Hematopoietic multipotent progenitor cell treated with erythropoietin and hydrocortisone succinate and interleukin-3 and kit ligand, for 8 days (in vitro differentiated cells): ENCODE data around the gene RASGRF2.
A peak's percentile ranks its signal among the peaks of the same experiment; 100 is the strongest.

ENCODE experiments used
- DNase-seq: peaks from one replicate; pipeline ENCODE4 v3.0.0-alpha.2; 2015

The RASGRF2 gene

DNA sequence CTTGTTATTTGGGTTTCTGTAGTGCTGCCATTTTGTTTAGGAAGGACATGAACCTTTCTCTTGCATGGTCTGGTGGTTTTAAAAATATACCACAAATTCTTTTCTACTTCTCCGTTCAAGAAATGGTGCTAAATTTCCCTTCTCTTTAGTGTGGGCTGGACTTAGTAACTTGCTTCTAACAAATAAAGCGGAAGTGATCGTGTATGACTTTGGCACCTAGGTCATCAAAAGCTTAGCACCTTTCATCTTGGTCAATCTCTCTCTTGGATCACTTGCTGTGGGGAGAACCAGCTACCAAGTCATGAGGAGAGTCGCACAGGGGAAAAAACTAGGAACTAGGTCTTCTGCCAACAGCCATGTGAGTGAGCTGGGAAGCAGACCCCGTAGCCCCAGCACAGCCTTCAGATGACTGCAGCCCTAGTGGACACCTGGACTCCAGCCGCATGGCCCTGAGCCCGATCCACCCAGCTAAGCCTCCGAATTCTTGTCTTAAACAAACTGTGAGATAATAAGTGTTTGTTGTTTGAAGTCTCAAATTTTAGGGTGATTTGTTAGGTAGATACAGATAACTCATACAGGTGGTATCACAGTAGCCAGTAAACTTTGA lies 185.3 kb downstream of the RASGRF2 start:
- DNase-seq = no peak

DNA sequence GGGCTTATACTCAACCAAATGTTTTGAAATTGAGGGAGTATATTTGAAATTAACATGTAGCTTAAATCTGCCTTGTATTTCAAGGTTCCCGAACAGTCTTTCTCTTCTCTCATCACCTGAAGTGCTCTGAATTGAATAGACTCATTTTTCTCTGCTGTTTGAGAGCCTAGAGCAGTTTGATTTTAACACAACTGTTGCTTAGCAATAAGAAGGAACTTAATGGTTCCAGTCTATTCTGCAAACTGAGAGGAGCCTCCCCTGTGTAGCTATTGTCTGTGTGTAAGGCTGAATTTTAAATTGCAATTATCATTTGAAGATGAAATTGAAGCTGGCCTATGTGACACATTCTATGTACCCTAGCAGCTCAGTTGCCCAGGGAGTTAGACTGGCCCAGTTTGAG lies 185.9 kb downstream of the RASGRF2 start:
- no peak for DNase-seq

DNA sequence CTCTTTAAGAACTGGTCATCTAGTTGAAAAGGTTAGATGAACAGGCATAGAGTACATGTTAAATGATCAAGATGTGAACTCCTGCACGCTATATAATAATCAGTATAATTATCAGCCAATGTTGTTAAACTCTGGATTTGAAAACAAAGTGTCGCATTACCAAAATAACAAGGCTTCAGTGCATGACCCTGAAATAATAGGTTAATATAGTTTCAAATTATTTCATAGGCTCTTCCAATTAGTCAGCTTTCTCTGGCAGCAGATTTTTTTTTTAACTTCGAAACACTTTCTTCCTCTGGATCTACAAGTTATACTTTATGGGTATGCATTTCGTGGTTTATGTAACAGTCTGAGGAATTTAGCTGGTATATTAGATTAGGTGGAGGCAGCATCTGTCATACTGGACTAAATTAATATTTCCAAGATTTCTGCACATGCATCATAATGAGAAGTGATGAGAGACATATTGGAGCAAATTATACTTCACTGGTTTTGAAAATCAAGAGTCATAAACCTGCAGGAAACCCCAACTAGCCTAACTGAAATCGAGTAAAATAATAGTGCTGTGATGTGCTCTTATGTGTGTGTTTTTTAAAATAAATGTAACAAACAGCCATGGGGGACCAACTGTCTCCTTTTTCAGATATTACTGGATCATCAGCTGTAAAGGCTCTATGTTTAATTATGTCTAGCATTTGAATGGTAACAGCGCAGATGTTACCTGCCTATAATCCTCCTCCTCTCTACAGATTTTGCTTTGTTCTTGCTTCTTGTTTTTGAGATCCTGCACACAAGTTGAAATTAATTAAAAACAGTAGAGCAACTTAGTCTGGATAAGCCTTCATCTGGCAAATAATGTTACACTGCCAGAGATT lies 187.1 kb downstream of the RASGRF2 start:
- no peak for DNase-seq

DNA sequence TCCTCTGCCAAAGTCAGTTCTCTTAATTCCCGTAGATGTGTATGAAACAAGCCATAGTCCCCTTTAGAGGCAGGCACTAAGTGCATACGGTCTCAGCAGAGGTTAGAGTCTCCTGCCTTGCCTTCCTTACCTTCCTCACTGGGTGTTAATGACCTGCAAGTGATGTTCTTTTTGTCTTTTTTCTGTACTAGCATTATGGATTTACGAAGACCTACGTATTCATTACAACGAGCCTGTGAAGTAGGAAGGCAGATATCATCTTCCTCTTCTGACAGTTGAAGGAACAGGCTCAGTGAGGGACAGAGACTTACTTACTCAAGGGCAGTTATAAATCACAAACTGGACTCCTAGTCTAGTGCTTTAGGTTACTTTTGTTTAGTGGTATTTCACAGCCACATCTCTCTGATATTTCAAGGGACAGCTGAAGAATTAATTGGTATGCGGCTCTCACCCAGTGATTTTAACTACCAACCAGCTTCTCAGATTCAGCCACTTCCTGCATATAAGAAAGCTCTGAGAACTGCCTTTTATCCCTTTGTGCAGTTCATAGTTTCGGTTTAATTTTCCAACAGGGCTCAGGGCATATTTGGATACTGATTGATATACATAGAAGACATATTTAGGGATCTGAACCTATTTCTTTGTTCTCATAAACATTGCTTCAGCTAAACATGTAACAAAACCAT lies 187.9 kb downstream of the RASGRF2 start:
- no peak for DNase-seq

DNA sequence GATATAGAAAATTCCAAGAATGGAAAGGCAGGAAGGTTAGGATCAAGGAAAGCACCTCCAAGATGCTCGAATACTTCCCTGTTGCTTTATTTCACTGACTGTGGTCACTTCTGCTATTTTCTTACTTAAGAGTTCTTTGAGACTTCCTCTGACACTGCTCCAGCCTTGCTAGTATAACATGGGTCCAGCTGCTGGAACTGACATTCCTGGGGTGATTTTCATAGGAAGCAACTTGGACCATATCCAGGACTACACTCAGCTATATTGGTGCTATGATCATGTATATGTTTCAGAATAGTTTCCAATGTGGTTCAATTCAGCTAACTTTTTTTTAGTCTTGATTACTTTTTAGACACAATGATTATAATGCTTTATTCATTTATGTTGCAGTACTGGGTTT lies 191.4 kb downstream of the RASGRF2 start:
- DNase-seq = no peak

DNA sequence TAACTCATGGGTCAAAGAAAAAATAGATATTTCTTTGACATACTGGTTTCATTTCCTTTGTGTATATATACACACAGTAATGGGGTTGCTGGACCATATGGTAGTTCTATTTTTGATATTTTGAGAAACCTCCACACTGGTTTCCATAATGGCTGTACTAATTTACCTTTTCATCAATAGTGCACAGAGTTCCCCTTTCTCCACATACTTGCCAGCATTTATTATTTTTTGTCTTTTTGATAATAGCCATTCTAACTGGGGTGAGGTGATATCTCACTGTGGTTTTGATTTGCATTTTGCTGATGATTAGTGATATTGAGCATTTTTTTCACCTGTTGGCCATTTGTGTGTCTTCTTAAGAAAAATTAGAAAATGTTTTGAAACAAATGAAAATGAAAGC lies 194.6 kb downstream of the RASGRF2 start:
- DNase-seq = no peak

DNA sequence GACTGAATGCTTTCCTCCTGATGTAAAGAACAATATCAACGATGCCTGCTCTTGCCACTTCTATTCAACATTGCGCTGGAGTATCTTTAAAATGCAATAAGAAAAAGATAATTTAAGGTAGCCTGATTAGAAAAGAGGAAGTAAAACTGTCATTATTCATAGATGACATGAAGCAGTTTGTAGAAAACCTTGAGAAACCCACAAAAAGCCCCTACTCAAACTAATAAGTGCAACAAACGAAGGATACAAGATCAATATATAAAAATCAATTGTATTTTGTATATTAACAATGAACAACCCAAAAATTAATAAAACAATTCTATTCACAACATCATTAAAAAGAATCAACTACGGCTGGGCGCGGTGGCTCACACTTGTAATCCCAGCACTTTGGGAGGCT lies 196.6 kb downstream of the RASGRF2 start:
- DNase-seq = no peak

DNA sequence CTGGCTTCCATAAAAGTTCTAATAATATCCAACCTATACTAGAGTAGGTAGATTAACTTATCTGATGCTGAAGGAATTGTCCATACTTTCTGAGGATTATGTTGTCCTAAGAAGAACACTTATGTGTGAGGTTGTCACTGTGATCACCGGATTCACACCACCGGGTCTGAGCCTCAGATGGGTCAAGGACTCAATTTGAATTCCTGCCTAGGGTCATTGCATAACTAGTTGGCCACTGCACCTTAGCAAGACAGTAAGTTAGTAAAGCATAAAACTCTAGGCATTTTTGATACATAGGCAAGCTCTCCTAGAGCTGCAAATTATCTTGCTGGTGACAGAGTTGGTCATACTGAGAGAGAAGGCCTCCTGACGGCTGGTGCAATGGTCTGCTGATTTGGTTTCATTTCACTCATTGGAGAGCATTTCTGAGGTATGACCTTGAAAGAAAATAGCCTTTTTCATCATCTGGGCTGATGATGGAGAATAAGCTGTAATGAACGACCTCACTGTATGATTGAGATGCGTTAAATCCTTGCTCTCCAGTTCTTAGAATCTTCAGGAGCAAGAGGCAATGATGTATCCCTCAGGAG lies 200.9 kb downstream of the RASGRF2 start:
- DNase-seq = no peak

DNA sequence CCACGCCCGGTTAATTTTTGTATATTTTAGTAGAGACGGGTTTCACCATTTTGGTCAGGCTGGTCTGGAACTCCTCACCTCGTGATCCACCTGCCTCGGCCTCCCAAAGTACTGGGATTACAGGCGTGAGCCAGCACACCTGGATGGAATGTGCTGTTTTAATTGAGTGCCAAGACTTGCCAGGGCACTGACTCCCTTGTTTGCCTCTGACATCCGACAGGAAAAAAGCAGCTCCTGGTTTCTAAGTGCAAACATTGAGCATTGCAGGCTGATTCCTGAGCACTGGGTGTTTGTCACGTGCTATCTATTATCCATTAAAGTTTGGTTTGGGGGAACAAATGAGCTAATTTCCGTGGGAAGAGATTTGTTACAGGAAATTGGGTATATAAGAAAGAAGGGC lies 202.3 kb downstream of the RASGRF2 start:
- no peak for DNase-seq

DNA sequence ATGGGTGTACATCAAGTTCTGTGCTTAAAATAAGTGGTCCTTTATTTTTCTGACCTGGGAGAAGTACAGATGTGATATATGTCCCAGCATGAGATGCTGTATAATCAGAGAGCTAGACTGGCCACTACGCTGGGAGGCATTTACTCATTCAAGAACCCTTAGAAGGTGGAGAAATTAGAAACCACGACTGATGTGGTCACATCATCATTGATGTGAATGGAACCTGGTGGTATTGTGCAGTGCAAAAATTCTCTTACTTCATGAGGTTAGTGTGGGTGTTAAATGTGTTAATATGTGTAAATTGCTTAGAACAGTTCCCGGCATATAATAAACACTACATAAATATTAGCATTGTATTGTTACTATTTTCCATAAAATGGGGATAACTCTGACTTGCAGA lies 203.5 kb downstream of the RASGRF2 start:
- DNase-seq = no peak

DNA sequence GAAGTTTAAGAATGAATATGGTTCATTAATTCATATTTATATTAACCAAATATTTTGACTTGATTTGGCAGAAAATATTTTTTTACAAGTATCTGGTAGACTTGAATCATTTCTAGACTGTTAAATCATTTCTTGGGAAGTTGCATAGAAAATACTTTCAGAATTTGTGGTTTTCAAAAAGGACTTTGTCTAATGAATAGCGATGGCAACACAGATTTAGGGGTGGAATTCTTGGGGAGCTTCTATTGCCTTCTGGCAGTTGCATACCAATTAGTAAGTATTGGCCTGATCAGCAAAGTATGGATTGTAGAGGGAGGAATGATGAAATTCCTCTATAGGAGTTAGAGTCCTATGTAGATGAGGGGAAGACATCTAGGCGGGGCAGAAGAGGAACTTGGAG lies 204.3 kb downstream of the RASGRF2 start:
- no peak for DNase-seq

DNA sequence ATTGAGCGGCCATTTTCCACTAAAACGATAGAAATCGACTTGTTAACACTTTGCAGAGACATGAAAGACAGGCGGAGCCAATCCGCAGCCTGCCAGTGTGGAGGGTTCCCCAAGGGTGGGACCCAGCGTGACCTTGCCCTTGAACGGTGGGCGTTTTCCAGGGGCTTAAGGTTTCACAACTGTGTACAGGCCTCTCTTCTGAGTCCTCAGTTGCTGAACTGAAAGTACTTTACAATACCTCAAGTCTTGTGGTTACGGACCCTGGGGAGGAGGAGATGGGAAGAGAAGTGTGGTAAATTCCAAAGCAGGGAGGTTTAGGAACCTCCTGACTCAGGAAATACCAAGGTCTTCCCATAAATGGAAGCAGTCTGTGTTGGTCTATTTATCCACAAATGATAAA lies 204.8 kb downstream of the RASGRF2 start:
- no peak for DNase-seq

DNA sequence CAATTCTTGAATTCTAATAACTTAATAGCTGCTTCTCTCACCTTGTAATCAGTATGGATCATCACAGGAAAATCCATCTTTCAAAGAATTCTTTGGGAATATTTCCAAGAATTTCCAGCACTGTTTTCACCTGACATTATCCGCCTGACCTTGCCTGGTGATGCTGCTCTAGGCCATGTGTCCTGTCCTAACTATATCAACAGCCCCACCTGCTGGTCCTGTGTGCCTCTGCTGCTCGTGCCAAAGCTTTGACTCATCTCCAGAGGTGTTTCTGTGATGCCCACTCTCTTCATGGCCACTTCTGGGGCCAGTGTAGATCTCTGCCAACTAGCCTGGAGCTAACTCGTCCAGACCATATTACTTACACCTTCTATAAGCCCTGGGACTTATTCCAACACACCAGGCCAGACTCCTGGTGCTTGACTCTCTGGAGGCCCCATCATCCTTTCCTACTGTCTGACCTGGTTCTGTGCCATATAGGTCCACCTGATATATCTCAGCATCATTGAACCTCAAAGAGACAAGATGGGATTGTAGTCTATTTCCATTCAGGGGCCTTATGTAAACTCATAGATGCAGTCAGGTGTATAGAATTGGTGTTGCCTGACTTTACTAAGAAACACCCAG lies 205.4 kb downstream of the RASGRF2 start:
- DNase-seq = peak; percentile 60

DNA sequence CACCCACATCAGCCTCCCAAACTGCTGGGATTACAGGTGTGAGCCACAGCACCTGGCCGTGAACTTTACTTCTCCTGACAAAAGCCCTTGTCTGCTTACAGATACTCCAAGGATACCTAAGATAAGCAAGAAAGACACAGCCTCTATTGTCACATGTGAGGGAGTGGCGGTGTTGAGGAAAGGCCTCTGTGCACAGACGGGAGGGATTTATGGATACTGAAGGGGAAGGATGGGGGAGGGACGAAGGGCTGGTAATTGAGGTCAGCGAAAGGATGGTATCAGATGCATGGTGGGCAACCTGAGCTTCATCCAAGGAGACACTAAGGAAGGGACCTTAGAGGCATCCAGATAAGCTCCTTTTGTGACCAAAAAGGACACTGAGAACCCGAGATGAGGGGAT lies 206.3 kb downstream of the RASGRF2 start:
- no peak for DNase-seq

DNA sequence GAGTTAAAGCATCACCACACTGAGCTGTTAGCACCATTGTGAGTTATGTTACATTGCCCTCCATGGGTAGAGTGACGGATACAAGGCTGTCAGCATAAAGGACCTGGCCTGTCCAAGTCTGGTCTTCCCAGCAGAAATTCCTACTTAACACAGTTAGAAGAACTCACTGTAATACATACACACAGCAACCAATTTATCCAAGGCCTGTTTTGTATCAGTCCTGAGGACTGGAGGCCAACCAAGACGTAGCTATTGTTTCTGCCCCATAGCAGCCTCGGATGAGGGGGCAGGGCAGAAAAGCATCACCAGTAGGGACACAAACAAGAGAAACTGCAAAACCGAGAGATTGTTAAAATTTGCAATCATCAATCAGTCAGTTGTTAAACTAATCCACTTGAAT lies 206.9 kb downstream of the RASGRF2 start:
- DNase-seq = no peak

DNA sequence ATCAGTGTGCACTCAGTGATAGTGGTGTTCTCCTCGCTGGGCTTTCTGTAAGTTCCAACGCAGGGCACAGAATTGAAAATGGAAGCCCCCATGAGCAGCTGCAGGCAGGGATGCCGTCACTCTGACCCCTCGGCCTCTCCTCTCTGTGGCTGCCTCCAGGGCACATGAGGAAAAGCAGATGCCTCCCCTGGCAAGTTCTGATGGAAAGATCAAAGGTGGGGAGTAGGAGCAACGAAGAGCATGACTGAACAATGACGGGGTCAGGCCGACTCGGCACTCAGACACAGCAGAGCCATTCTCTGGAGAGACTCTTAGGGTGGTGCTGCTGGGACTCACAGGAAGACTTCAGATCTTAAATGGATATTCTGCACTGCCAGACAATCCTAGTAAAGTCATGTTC lies 207.4 kb downstream of the RASGRF2 start:
- no peak for DNase-seq

DNA sequence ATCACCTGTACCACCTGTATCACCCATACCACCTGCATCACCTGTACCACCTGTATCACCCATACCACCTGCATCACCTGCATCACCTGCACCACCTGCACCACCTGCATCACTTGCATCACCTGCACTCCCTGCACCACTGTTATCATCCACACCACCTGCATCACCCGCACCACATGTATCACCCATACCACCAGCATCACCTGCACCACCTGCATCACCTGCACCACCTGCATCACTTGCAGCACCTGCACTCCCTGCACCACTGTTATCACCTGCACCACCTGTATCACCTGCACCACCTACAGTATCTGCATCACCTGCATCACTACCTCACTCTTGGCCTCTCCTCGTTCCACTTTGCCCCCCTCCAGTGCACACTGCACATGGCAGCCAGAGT lies 209.8 kb downstream of the RASGRF2 start:
- no peak for DNase-seq

DNA sequence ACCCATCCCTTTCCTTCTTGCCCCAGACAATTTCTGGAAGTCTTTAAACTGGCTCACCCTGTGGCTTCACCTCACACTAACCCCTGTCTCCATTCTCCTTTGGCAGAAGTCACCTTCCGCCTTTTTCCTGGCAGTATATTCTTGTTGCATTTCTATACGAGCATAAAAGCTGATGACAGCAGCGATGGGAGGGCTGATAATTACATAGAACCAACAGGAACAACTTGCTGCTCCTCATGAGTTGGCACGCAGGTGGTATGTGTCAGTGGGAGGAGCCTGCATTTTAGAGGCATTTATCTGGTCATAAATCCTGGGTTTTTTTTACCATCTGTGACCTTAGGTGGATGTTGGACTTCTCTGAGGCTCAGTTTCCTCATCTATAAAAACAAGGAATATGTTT lies 211.6 kb downstream of the RASGRF2 start:
- DNase-seq = no peak

DNA sequence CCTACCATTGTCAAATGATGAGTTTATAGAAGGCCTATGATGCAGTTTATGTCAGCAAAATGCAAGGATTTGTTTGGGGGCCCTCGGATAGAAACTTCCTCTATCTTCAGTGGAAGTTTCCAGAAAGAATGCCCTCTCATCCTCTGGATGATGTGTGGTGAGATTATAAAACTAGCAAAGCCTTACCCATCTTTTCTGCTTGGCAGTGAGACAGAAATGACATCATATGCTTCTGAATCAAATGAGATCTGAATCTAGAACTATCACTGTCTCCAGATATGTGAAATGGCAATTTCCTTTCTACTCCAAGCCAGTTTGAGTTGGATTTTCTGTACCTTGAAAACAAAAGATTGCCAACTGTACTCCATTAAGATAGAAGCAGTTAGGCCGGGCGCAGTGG lies 212.5 kb downstream of the RASGRF2 start:
- DNase-seq = no peak

DNA sequence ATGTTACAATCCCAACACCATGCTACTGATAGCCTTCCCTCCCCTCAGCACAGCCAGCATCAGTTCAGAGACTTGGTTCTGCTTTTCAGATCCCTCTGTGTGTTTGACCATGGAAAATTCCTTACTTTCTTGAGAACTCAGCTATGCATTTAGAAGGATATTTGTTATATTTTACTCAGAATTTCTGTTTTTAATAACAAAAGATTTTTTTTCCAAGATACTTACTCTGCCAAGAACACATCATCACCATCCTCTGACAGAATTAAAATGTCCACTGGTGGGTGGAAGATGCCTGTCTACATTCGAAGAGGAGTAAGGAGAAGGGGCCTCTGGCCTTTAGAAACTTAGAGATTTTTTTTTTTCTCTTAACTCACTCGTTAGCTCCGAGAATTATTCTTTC lies 216.9 kb downstream of the RASGRF2 start:
- no peak for DNase-seq

DNA sequence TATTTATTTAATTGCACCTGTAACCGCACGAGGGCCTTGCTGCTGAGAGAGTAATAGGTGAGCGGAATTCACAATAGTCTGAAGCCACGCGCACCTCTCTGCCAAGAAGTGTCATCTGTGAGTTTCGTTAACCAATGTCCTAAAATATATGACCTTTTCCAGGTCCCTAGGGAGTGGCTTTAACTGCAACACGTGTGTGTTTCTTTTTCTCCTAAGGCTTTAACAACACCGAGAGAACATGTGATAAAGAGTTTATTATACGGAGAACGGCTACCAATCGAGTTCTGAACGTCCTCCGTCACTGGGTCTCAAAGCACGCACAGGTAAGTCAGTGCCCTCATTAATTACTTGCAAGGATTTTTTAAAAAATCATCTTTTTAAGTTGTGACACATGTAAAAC lies 219.8 kb downstream of the RASGRF2 start:
- DNase-seq = no peak

DNA sequence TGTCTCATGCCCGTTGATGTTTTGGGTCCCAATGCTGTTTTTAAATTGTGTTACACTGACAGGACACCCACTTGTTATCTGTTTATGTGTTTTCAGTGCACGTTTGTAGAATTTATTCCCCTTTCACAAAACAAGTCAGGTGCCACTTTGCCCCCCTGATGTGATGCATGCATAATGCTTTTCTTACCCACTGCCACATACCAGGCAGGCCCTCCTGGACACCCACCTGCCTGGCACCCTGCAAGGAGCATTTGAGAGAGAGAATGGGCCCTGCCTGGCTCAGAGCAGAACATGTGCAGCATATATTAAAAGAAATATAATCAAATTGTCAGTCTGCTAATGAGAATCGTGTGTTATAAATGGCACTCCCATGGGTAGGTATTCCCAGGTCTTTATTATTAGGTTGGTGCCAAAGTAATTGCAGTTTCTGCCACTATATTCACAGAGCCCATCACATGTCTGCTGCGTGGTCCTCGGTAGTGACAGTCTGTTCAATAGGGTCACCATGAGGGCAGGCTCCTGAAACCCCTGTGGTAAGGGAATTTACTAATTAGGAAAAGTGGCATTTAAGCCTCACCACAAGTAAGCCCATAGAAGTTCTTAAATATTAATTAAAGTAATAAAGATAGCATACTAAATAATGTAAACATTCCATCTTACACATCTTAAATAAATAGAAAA lies 220.8 kb downstream of the RASGRF2 start:
- no peak for DNase-seq
